Effector memory CD4-positive, alpha-beta T cell (primary cell): ENCODE results near the gene BTBD8.

Experiments used
- DNase-seq, 3 donors: peaks; one replicate each; pipeline ENCODE4 v3.0.0-alpha.2; 2020
- H3K27ac ChIP-seq: 2 replicates; pipeline ENCODE4 v1.7.0; 2013; ENCODE audit warnings: mild to moderate bottlenecking, low read length, moderate library complexity; ENCODE audit not compliant: insufficient read depth, poor library complexity, severe bottlenecking
- H3K27me3 ChIP-seq: replicated peaks from 2 replicates; pipeline ENCODE4 v1.7.0; 2013; ENCODE audit warnings: mild to moderate bottlenecking, low read length; ENCODE audit not compliant: insufficient read depth, control insufficient read depth, poor library complexity, severe bottlenecking
- H3K36me3 ChIP-seq: 2 replicates; pipeline ENCODE4 v1.7.0; 2013; ENCODE audit warnings: mild to moderate bottlenecking, low read length, moderate library complexity; ENCODE audit not compliant: control insufficient read depth, insufficient read depth
- H3K4me1 ChIP-seq: 2 replicates; pipeline ENCODE4 v1.7.0; 2013; ENCODE audit warnings: low read length, mild to moderate bottlenecking; ENCODE audit not compliant: control insufficient read depth, insufficient read depth, poor library complexity, severe bottlenecking
- H3K4me3 ChIP-seq: 2 replicates; pipeline ENCODE4 v1.7.0; 2013; ENCODE audit warnings: low read length, low read depth, mild to moderate bottlenecking; ENCODE audit not compliant: insufficient read depth, poor library complexity, severe bottlenecking
- H3K9me3 ChIP-seq: 2 replicates; pipeline ENCODE4 v1.7.0; 2013; ENCODE audit warnings: mild to moderate bottlenecking, low read length, moderate library complexity; ENCODE audit not compliant: control insufficient read depth
- total RNA-seq, 3 donors: gene quantifications; one replicate each; lab custom pipeline; 2026; lab: John Stamatoyannopoulos, UW

BTBD8 gene
- 7.6 to 8.3 (median 8.1) reads per million in 3 donors for total RNA-seq

DNA sequence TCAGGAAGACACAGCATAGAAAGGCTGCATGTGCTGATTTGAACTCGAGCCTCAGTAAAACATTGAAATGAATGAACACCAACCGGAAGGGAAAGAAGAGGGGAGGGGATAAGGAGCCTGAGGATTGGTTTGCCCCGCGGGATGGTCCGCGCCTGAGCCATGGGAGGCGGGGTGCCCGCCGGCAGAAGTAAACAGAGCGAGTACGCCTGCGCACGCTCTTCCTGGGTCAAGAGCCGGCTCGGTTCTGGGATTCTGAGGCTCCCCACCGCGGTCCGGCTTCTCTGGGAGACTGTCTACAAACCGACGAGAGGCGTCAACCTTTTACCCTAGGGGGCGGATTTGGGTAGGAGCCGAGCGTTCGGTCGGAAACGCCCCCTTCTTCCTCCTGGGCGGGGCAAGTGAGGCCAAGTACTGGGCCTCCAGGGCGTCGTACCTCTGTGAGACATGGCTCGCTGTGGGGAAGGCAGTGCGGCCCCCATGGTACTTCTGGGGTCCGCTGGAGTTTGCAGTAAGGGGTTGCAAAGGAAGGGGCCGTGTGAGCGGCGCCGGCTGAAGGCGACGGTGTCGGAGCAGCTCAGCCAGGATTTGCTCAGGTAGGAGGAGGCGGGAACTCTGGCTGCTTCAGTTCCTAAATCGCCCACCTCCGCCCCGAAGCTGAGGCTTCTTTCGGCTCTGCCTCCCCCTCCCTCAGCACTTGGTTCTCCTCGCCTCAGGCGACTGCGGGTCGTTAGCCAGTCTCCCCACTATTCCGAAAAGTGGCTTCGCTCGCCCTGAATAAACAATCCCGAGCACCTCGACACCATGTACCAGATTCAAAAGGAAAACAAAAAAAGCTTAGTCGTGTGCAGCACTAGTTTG, at the start of gene BTBD8:
TSS of gene BTBD8 (plus strand) at position 218 of the 858 bp plus-strand sequence. CDS start at position 445, 227 bp downstream.
- H3K27ac ChIP-seq: peak within 1 kb of the TSS; percentile 40
- peak; percentile 61 to 75 (median 73) for DNase-seq
- no peaks in the 10 kb centered on the region for H3K4me1 ChIP-seq
- no peaks in the 10 kb centered on the region for H3K36me3 ChIP-seq
- no peaks in the 10 kb centered on the region for H3K27me3 ChIP-seq
- H3K9me3 ChIP-seq: no peaks in the 10 kb centered on the region
- H3K4me3 ChIP-seq: peak within 1 kb of the TSS; percentile 73

DNA sequence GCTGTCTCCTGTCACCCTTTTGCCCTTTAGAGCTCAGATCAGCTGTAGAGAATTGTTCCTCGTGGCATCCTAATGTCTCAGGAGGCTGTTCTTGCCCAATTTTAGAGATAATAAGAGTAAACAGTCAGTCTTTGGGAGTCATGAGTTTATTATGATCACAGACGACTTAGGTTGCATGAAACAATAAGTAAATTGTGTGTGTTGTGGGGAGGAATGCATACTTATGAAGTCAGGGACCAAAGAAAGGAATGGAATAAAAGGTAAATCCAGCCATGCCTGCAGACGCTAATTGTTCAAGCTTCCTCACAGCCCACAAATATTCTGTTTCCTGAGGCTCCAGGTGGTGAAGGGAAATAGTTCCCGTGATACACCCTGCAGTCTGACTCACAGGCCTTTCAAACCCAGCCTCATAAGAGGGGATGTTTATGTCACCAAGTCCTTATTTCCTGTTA, 49.5 kb upstream of the BTBD8 start:
- H3K27me3 ChIP-seq: peaks cover 17% of the 10 kb centered on the region
- DNase-seq: no peak
- no peaks in the 10 kb centered on the region for H3K36me3 ChIP-seq
- H3K4me3 ChIP-seq: peak overlapping the region; percentile 58
- H3K9me3 ChIP-seq: no peaks in the 10 kb centered on the region
- no peak overlapping the region for H3K27ac ChIP-seq
- no peaks in the 10 kb centered on the region for H3K4me1 ChIP-seq

DNA sequence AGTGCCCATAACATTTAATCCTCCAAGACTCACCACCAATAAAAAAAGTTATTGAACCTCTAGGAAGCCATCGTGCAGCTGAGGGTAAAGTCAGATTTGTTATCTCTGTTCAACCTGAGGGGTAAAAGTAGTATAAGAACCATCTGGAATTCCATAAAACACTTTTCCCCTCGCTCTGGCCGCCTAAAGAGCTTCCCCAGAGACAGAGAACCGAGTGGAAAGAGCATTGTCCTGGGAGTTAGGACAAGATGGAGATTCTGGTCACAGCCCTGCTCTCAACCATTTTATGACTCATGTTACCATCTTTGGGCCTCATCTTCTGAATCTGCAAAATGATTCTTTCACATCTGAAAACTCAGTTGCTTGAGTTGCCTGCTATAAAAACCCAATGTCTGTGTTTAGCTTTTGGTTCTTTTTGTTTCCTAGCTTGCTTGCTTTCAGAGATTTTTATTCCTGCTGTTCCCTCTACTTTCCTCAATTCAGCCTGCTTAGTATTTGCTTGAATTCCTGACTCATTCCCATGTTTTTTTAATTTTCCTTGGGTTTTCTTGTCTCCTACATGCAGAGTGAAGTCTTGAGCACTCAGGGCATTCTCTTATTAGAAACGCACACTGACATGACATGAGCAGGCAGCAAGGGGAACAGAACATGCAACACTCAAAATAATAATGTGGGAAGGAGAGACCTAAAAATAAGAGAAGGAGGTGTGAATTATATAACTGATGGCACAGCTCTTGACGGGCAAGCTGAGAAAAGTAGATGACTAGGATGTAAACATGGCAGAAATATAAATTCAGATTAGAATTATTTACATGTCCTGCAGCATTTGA, 48.6 kb upstream of the BTBD8 start:
- Histone ChIP-seq H3K36me3 (no peaks in the 10 kb centered on the region), H3K9me3 (no peaks in the 10 kb centered on the region), H3K27ac (no peak overlapping the region), H3K4me1 (no peaks in the 10 kb centered on the region), H3K4me3 (no peak overlapping the region), H3K27me3 (peaks cover 17% of the 10 kb centered on the region)
- DNase-seq: no peak

DNA sequence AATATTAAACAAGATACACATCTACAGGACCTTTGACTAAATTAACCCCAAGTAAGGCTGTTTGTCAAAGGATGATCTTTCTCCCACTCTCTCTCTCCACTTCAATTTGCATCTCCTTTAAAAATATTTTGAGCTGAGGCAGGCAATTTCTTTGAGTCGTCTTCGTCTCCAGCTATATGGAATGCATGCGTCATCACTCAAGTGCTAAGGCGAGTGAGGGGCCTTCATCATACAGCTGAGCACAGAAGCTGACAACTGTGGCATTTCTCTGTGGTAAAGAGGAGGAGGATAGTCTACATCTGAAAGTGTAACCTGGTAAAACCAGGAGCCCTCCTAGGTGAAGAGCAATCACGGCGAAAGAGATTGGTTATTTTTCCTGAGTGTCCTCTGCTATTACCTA, 42.7 kb upstream of the BTBD8 start:
- Histone ChIP-seq H3K27me3 (no peaks in the 10 kb centered on the region), H3K27ac (no peak overlapping the region), H3K4me3 (no peak overlapping the region), H3K9me3 (no peaks in the 10 kb centered on the region), H3K36me3 (no peaks in the 10 kb centered on the region), H3K4me1 (no peaks in the 10 kb centered on the region)
- no peak for DNase-seq

DNA sequence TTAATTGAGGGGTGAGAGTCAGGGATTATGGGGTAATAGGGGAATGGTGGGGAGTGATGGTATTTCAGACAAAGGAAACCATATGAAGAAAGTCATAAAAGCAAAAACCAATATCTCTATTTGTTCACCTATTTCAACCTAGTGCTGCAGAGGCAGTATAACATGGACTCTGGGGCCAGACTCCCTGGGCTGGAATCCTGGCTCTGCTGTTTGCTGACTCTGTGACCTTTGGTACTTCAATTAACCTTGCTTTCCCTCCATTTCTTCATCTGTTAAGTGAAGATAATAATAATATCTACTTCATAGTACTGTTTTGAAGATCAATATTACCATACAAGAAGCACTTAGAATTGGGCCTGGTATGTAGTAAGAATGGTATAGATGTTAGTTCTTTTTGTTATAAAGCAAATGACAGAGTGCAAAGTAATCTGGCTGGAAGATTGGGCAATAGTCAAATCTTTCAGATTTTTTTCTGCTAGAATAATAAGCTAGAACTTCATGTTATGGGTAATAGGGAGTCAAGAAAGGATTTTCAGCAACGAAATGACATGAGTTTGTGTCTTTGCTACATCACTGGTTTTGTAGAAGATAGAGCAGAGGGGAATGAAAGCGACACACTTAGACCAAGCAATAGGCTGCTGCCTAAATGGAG, 41.3 kb upstream of the BTBD8 start:
- no peak overlapping the region for H3K27ac ChIP-seq
- no peaks in the 10 kb centered on the region for H3K4me1 ChIP-seq
- no peak overlapping the region for H3K4me3 ChIP-seq
- DNase-seq: no peak
- no peaks in the 10 kb centered on the region for H3K36me3 ChIP-seq
- no peaks in the 10 kb centered on the region for H3K9me3 ChIP-seq
- no peaks in the 10 kb centered on the region for H3K27me3 ChIP-seq

DNA sequence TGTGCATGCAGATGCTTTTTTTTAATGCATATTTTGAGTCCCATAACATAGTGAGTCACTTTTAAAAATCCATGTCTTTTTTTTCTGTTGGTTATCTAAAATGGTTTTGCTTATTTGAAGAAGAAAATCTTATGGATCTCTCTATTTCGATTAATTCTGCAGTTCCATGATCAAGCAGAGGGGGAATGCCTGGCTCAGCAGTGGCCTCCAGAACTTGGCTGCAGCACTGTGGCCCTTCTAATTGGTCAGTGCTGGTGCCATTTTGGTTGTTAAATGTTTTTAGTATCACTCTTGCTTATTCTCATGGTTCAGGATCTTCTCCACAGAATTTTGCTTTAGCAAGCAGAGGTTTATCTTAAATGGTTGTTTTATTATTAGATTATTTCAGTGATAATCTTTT, 39.2 kb upstream of the BTBD8 start:
- DNase-seq: no peak

DNA sequence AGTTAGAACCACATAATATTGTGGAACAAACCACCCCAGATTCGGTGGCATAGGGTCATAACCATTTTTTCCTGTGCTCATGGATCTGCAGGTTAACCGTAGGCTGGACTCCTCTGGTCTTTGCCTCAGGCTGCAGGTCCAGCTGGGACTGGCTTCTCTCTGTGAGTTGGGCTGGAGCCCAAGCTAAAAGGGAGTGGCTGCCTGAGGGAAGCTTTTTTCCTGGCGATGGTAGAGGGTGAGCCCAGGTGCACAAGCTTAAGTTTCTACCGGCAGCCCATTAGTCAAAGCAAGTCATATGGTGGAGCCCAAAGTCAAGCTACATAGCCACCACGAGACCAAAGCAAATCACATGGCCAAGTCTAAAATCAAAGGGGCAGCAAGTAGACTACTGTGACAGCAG, 36.5 kb upstream of the BTBD8 start:
- Histone ChIP-seq H3K9me3 (no peaks in the 10 kb centered on the region), H3K36me3 (no peaks in the 10 kb centered on the region), H3K4me1 (no peaks in the 10 kb centered on the region), H3K27me3 (no peaks in the 10 kb centered on the region), H3K27ac (no peak overlapping the region), H3K4me3 (no peak overlapping the region)
- no peak for DNase-seq

More for the DNA sequence above, 39.2 kb upstream of the BTBD8 start:
- H3K4me3 ChIP-seq: no peak overlapping the region
- no peaks in the 10 kb centered on the region for H3K36me3 ChIP-seq
- no peaks in the 10 kb centered on the region for H3K9me3 ChIP-seq
- no peaks in the 10 kb centered on the region for H3K4me1 ChIP-seq
- H3K27ac ChIP-seq: no peak overlapping the region
- H3K27me3 ChIP-seq: no peaks in the 10 kb centered on the region

DNA sequence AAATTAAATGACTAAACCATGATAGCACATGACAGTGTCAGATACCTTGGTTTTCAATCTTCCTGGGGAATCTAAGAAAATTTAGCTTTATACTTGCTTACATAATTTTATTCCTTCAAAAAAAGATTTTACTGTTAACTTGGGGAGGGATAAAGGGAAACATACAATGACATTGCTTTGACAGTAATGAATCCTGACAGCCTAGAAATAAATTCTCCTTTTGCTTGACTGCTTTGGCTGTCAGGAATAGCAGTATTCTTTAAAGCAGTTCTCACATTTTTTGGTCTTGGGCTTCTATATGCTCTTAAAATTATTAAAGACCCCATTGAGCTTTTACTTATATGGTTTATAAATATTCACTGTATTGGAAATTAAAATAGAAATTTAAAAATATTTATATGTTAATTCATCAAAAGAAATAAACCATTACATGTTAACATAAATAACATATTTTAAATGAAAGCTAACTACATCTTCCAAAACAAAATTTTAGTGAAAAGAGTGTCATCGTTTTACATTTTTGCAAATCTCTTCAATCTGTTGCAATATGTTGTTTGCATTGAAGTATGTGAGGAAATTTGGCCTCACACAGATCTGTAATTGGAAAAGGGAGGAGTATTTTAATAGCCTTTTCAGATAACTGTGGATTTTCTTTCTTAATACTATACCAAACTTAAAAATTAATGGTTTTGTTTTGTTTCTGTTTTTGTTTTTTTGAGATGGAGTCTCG, 34.2 kb upstream of the BTBD8 start:
- H3K4me1 ChIP-seq: no peaks in the 10 kb centered on the region
- no peak for DNase-seq

DNA sequence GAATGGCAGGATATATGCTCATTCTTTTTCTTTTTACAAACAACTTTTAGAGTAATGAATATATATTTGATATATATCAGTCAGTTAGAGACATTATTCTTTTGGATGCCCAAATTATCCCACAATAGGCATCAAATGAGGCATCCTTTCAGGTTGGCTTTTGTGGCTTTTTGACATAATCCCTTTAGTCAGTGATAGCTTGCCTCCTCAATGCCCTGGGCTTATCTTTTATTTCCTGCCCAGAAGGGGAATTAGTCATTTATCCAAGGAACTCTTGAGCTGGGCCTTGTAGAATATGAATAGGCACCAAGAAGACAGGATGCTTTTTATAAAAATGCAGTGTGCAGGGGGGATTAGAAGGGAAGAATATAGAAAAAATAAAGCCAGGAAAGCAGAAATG, 28.2 kb upstream of the BTBD8 start:
- no peak for DNase-seq
- Histone ChIP-seq H3K36me3 (no peaks in the 10 kb centered on the region), H3K9me3 (no peaks in the 10 kb centered on the region), H3K27me3 (no peaks in the 10 kb centered on the region), H3K4me3 (no peak overlapping the region), H3K4me1 (no peaks in the 10 kb centered on the region), H3K27ac (no peak overlapping the region)

More for the DNA sequence above, 34.2 kb upstream of the BTBD8 start:
- Histone ChIP-seq H3K27ac (no peak overlapping the region), H3K27me3 (no peaks in the 10 kb centered on the region), H3K4me3 (no peak overlapping the region), H3K36me3 (no peaks in the 10 kb centered on the region), H3K9me3 (no peaks in the 10 kb centered on the region)
